Activated naive CD8-positive, alpha-beta T cell treated with anti-CD3 and anti-CD28 coated beads for 36 hours (primary cell): ENCODE data around the gene AGBL5. TPM values are rescaled to one million over a fixed set of nuclear protein-coding genes. Genes with fewer than 3 reads are reported as not detected.

Source experiments
- DNase-seq: peaks from one replicate; pipeline ENCODE4 v3.0.0; 2021
- H3K27ac Mint-ChIP-seq: one replicate; pipeline ENCODE4 v1.8.0; 2022; ENCODE audit warnings: mild to moderate bottlenecking, moderate library complexity, mixed read lengths
- H3K27me3 Mint-ChIP-seq: one replicate; pipeline ENCODE4 v1.8.0; 2022; ENCODE audit warnings: mild to moderate bottlenecking, mixed read lengths
- H3K36me3 Mint-ChIP-seq: one replicate; pipeline ENCODE4 v1.8.0; 2021; ENCODE audit warnings: mild to moderate bottlenecking, mixed read lengths
- H3K4me1 Mint-ChIP-seq: one replicate; pipeline ENCODE4 v1.8.0; 2021; ENCODE audit warnings: mixed read lengths
- H3K4me3 Mint-ChIP-seq: one replicate; pipeline ENCODE4 v1.8.0; 2022; ENCODE audit warnings: mild to moderate bottlenecking, moderate library complexity, mixed read lengths
- H3K9me3 Mint-ChIP-seq: one replicate; pipeline ENCODE4 v1.8.0; 2022; ENCODE audit warnings: mixed read lengths
- total RNA-seq, 2 experiments: library from RNA; stranded (reverse); gene quantifications; one replicate each; pipeline ENCODE4 v1.2.3, GENCODE V29; 2021

The AGBL5 gene
- 10 to 100 TPM; 14.8 to 15.2 TPM for total RNA-seq

- H3K4me1 Mint-ChIP-seq = peaks cover 27% of the 10 kb centered on the region
- DNase-seq = peak; percentile 96
- peak within 1 kb of the TSS; percentile 99 for H3K27ac Mint-ChIP-seq
- H3K27me3 Mint-ChIP-seq = peaks cover 14% of the 10 kb centered on the region
- H3K4me3 Mint-ChIP-seq = peak within 1 kb of the TSS; percentile 89
- H3K36me3 Mint-ChIP-seq = peaks cover 20% of the 10 kb centered on the region
- peaks cover 4% of the 10 kb centered on the region for H3K9me3 Mint-ChIP-seq
Measured at GRCh38 chr2:27050996-27051901, at the start of gene AGBL5. TSS of gene AGBL5 (plus strand) at chr2:27051668. CDS start at chr2:27052959, 1,291 bp downstream.

- H3K9me3 Mint-ChIP-seq = no peaks in the 10 kb centered on the region
Measured at GRCh38 chr2:27001950-27002349, 49.5 kb upstream of the AGBL5 start.

GRCh38 chr2:27003007-27003406 is 48.5 kb upstream of the AGBL5 start:
- H3K9me3 Mint-ChIP-seq = no peaks in the 10 kb centered on the region
- no peak overlapping the region for H3K4me3 Mint-ChIP-seq
- no peaks in the 10 kb centered on the region for H3K27me3 Mint-ChIP-seq
- H3K36me3 Mint-ChIP-seq = no peaks in the 10 kb centered on the region
- H3K27ac Mint-ChIP-seq = no peak overlapping the region
- DNase-seq = no peak
- H3K4me1 Mint-ChIP-seq = peaks cover 2% of the 10 kb centered on the region

More at GRCh38 chr2:27001950-27002349, 49.5 kb upstream of the AGBL5 start:
- Mint-ChIP-seq H3K4me3 (no peak overlapping the region), H3K27ac (no peak overlapping the region), H3K36me3 (no peaks in the 10 kb centered on the region), H3K4me1 (no peaks in the 10 kb centered on the region), H3K27me3 (no peaks in the 10 kb centered on the region)
- DNase-seq = no peak

GRCh38 chr2:27003857-27004256 is 47.6 kb upstream of the AGBL5 start:
- H3K36me3 Mint-ChIP-seq = no peaks in the 10 kb centered on the region
- no peaks in the 10 kb centered on the region for H3K9me3 Mint-ChIP-seq
- no peak for DNase-seq
- H3K27me3 Mint-ChIP-seq = peaks cover 2% of the 10 kb centered on the region
- no peak overlapping the region for H3K27ac Mint-ChIP-seq
- no peak overlapping the region for H3K4me3 Mint-ChIP-seq
- H3K4me1 Mint-ChIP-seq = peaks cover 2% of the 10 kb centered on the region

- Mint-ChIP-seq H3K4me1 (peaks cover 2% of the 10 kb centered on the region), H3K36me3 (no peaks in the 10 kb centered on the region), H3K27me3 (peaks cover 4% of the 10 kb centered on the region), H3K9me3 (no peaks in the 10 kb centered on the region), H3K4me3 (no peak overlapping the region), H3K27ac (no peak overlapping the region)
- no peak for DNase-seq
Measured at GRCh38 chr2:27006602-27007415, 44.7 kb upstream of the AGBL5 start.

- no peak overlapping the region for H3K4me3 Mint-ChIP-seq
- no peaks in the 10 kb centered on the region for H3K9me3 Mint-ChIP-seq
- H3K27me3 Mint-ChIP-seq = peaks cover 4% of the 10 kb centered on the region
- DNase-seq = no peak
- no peak overlapping the region for H3K27ac Mint-ChIP-seq
- H3K36me3 Mint-ChIP-seq = no peaks in the 10 kb centered on the region
- H3K4me1 Mint-ChIP-seq = peaks cover 2% of the 10 kb centered on the region
Measured at GRCh38 chr2:27007416-27008374, 43.8 kb upstream of the AGBL5 start.

GRCh38 chr2:27008678-27009077 is 42.8 kb upstream of the AGBL5 start:
- no peak for DNase-seq
- no peaks in the 10 kb centered on the region for H3K9me3 Mint-ChIP-seq
- peaks cover 2% of the 10 kb centered on the region for H3K4me1 Mint-ChIP-seq
- no peak overlapping the region for H3K4me3 Mint-ChIP-seq
- no peaks in the 10 kb centered on the region for H3K36me3 Mint-ChIP-seq
- H3K27ac Mint-ChIP-seq = no peak overlapping the region
- peaks cover 4% of the 10 kb centered on the region for H3K27me3 Mint-ChIP-seq

GRCh38 chr2:27009083-27009482 is 42.4 kb upstream of the AGBL5 start:
- DNase-seq = no peak
- H3K27ac Mint-ChIP-seq = no peak overlapping the region
- peaks cover 2% of the 10 kb centered on the region for H3K4me1 Mint-ChIP-seq
- H3K27me3 Mint-ChIP-seq = peaks cover 4% of the 10 kb centered on the region
- H3K9me3 Mint-ChIP-seq = no peaks in the 10 kb centered on the region
- H3K4me3 Mint-ChIP-seq = no peak overlapping the region
- no peaks in the 10 kb centered on the region for H3K36me3 Mint-ChIP-seq

GRCh38 chr2:27009716-27010115 is 41.8 kb upstream of the AGBL5 start:
- no peak overlapping the region for H3K4me3 Mint-ChIP-seq
- H3K36me3 Mint-ChIP-seq = no peaks in the 10 kb centered on the region
- no peaks in the 10 kb centered on the region for H3K9me3 Mint-ChIP-seq
- peaks cover 2% of the 10 kb centered on the region for H3K4me1 Mint-ChIP-seq
- DNase-seq = no peak
- peaks cover 4% of the 10 kb centered on the region for H3K27me3 Mint-ChIP-seq
- no peak overlapping the region for H3K27ac Mint-ChIP-seq

- Mint-ChIP-seq H3K36me3 (no peaks in the 10 kb centered on the region), H3K4me1 (peaks cover 2% of the 10 kb centered on the region), H3K27ac (no peak overlapping the region), H3K4me3 (no peak overlapping the region), H3K27me3 (peaks cover 4% of the 10 kb centered on the region), H3K9me3 (no peaks in the 10 kb centered on the region)
- no peak for DNase-seq
Measured at GRCh38 chr2:27010139-27010538, 41.3 kb upstream of the AGBL5 start.

GRCh38 chr2:27013738-27014137 is 37.7 kb upstream of the AGBL5 start:
- Mint-ChIP-seq H3K9me3 (no peaks in the 10 kb centered on the region), H3K4me1 (no peaks in the 10 kb centered on the region)

GRCh38 chr2:27014771-27015433 is 36.6 kb upstream of the AGBL5 start:
- no peak overlapping the region for H3K27ac Mint-ChIP-seq
- H3K27me3 Mint-ChIP-seq = no peaks in the 10 kb centered on the region
- no peaks in the 10 kb centered on the region for H3K36me3 Mint-ChIP-seq
- H3K4me3 Mint-ChIP-seq = no peak overlapping the region
- H3K9me3 Mint-ChIP-seq = no peaks in the 10 kb centered on the region
- no peaks in the 10 kb centered on the region for H3K4me1 Mint-ChIP-seq
- no peak for DNase-seq

More at GRCh38 chr2:27013738-27014137, 37.7 kb upstream of the AGBL5 start:
- no peak overlapping the region for H3K27ac Mint-ChIP-seq
- no peaks in the 10 kb centered on the region for H3K36me3 Mint-ChIP-seq
- no peak overlapping the region for H3K4me3 Mint-ChIP-seq
- peaks cover 4% of the 10 kb centered on the region for H3K27me3 Mint-ChIP-seq
- DNase-seq = no peak

- Mint-ChIP-seq H3K4me3 (no peak overlapping the region), H3K36me3 (no peaks in the 10 kb centered on the region)
Measured at GRCh38 chr2:27016801-27017325, 34.6 kb upstream of the AGBL5 start.

GRCh38 chr2:27018142-27018541 is 33.3 kb upstream of the AGBL5 start:
- Mint-ChIP-seq H3K27me3 (no peaks in the 10 kb centered on the region), H3K4me3 (no peak overlapping the region), H3K36me3 (no peaks in the 10 kb centered on the region), H3K4me1 (no peaks in the 10 kb centered on the region), H3K27ac (no peak overlapping the region), H3K9me3 (no peaks in the 10 kb centered on the region)
- no peak for DNase-seq

More at GRCh38 chr2:27016801-27017325, 34.6 kb upstream of the AGBL5 start:
- no peaks in the 10 kb centered on the region for H3K4me1 Mint-ChIP-seq
- no peak overlapping the region for H3K27ac Mint-ChIP-seq
- DNase-seq = peak; percentile 33
- H3K9me3 Mint-ChIP-seq = no peaks in the 10 kb centered on the region
- H3K27me3 Mint-ChIP-seq = no peaks in the 10 kb centered on the region
